K562 (cell line): Measurements from ENCODE around the gene ASAH2. TPM values are rescaled to one million over a fixed set of nuclear protein-coding genes. Genes with fewer than 3 reads are reported as not detected.

Source experiments
- ATAC-seq: fragments of 200-7000 bp; cut with Tn5 transposase; 3 replicates; pipeline ENCODE4 v1.9.1; 2020; ENCODE audit warnings: moderate library complexity
- BruUV-seq: library from RNA; stranded (reverse); fragments of 400-500 nt; replicated peaks from 2 replicates; lab custom pipeline; 2021; lab: Mats Ljungman, UMichigan
- CTCF ChIA-PET: fragments of 300-600 bp; formaldehyde crosslinking; extraction: SDS; loops from one replicate; lab custom pipeline; 2021; ENCODE audit warnings: low intra/inter-chr PET ratio; lab: Yijun Ruan, JAX
- POLR2A ChIA-PET: fragments of 300-600, 350-650 bp; sonication (Branson Sonifier 250); formaldehyde crosslinking; extraction: SDS; loops from one replicate; lab custom pipeline; 2021; ENCODE audit warnings: antibody characterized with exemption, inconsistent platforms; lab: Yijun Ruan, JAX
- DNase-seq, 4 experiments: peaks; one replicate each; pipeline versions ENCODE4 v3.0.0 to v3.0.0-alpha.2; 2011 to 2018; ENCODE audit warnings: low spot score in 3 of 4, mixed read lengths in 3 of 4; ENCODE audit errors: extremely low read depth in 1 of 4
- FAIRE-seq: peaks from 2 replicates; lab custom pipeline; 2011; peaks lifted over from hg19 to GRCh38; lab: Jason Lieb, UNC
- H2AFZ ChIP-seq: 2 replicates; pipeline ENCODE4 v1.6.0; 2011; ENCODE audit warnings: low read depth, low read length, control low read depth, inconsistent platforms
- H3K27ac ChIP-seq: fragments of 200-600 bp; 3 replicates; pipeline ENCODE4 v1.8.0; 2011; ENCODE audit warnings: low read depth, mild to moderate bottlenecking, control low read depth, inconsistent platforms, low read length, moderate library complexity, mixed read lengths; ENCODE audit errors: extremely low read depth
- H3K27me3 ChIP-seq, 2 experiments: fragments of 300-600 bp in 1 of 2; 2 replicates in 1 of 2; 3 replicates in 1 of 2; pipeline versions ENCODE4 v1.6.0 to v1.8.0; 2011; ENCODE audit warnings: inconsistent platforms in 2 of 2, low read length in 2 of 2, mild to moderate bottlenecking in 1 of 2, mixed read lengths in 1 of 2, moderate library complexity in 1 of 2; ENCODE audit not compliant: control insufficient read depth in 2 of 2, insufficient read depth in 2 of 2
- H3K36me3 ChIP-seq: fragments of 300-600 bp; 3 replicates; pipeline ENCODE4 v1.8.0; 2011; ENCODE audit warnings: mild to moderate bottlenecking, low read length, inconsistent platforms; ENCODE audit not compliant: control insufficient read depth, insufficient read depth
- H3K4me1 ChIP-seq, 2 experiments: fragments of 200-600 bp in 1 of 2; replicated peaks in 1 of 2; 2 replicates in 1 of 2; 3 replicates in 1 of 2; pipeline versions ENCODE4 v1.5.1 to v1.8.0; 2011; ENCODE audit warnings: inconsistent platforms in 2 of 2, low read length in 2 of 2, mild to moderate bottlenecking in 1 of 2, mixed read lengths in 1 of 2, moderate library complexity in 1 of 2; ENCODE audit not compliant: control insufficient read depth in 2 of 2, insufficient read depth in 2 of 2
- H3K4me2 ChIP-seq: 2 replicates; pipeline ENCODE4 v1.6.1; 2011; ENCODE audit warnings: low read length, control low read depth, inconsistent platforms, mixed read lengths; ENCODE audit not compliant: insufficient read depth
- H3K4me3 ChIP-seq: fragments of 200-600 bp; sonication (generic), shearing (Covaris generic); 2 replicates; pipeline ENCODE4 v1.5.1; 2016; ENCODE audit warnings: control low read depth, inconsistent platforms
- H3K79me2 ChIP-seq: fragments of 200-600 bp; 3 replicates; pipeline ENCODE4 v1.8.0; 2011; ENCODE audit warnings: low read length, inconsistent platforms; ENCODE audit not compliant: control insufficient read depth, insufficient read depth
- H3K9ac ChIP-seq, 2 experiments: 2 replicates each; pipeline versions ENCODE4 v1.6.0 to v1.6.1; 2011; ENCODE audit warnings: low read depth in 2 of 2, low read length in 2 of 2, control low read depth in 1 of 2, inconsistent platforms in 1 of 2, mild to moderate bottlenecking in 1 of 2, mixed read lengths in 1 of 2; ENCODE audit not compliant: insufficient read depth in 1 of 2
- H3K9me1 ChIP-seq: one replicate; pipeline ENCODE4 v1.6.0; 2011; ENCODE audit warnings: inconsistent platforms, mild to moderate bottlenecking, low read length, moderate library complexity; ENCODE audit not compliant: control insufficient read depth, insufficient read depth
- H3K9me3 ChIP-seq: replicated peaks from 2 replicates; pipeline ENCODE4 v1.5.1; 2011; ENCODE audit warnings: low read depth, low read length, inconsistent platforms; ENCODE audit not compliant: control insufficient read depth, insufficient read depth
- H4K20me1 ChIP-seq: replicated peaks from 2 replicates; pipeline ENCODE4 v1.6.1; 2011; ENCODE audit warnings: low read length, inconsistent platforms, mixed read lengths; ENCODE audit not compliant: control insufficient read depth, insufficient read depth
- CREBBP ChIP-seq: IDR thresholded peaks from one replicate; pipeline ENCODE4 v1.6.1; 2012; ENCODE audit warnings: low read depth, mild to moderate bottlenecking, control low read depth, inconsistent platforms, low read length
- GATA2 ChIP-seq: sonication (generic); formaldehyde crosslinking; IDR thresholded peaks from 2 replicates; pipeline ENCODE4 v1.4.0; 2020; ENCODE audit warnings: mild to moderate bottlenecking, missing genetic modification reagents
- KLF6 ChIP-seq: fragments of 250-450 bp; sonication (Bioruptor Pico); IDR thresholded peaks from 2 replicates; pipeline ENCODE4 v1.4.0; 2020; ENCODE audit warnings: mild to moderate bottlenecking, moderate library complexity, borderline replicate concordance
- MGA ChIP-seq: fragments of 450-650 bp; IDR thresholded peaks from 2 replicates; pipeline ENCODE4 v1.6.1; 2016; ENCODE audit warnings: mild to moderate bottlenecking, moderate library complexity
- NFIX ChIP-seq: fragments of 250-450 bp; sonication (Bioruptor Pico); IDR thresholded peaks from 2 replicates; pipeline ENCODE4 v1.4.0; 2020; ENCODE audit warnings: low read depth, mild to moderate bottlenecking, moderate library complexity
- SAFB ChIP-seq: fragments of 200-400 bp; formaldehyde crosslinking; IDR thresholded peaks from 2 replicates; pipeline ENCODE4 v1.6.1; 2017; ENCODE audit warnings: low read depth, low read length, borderline replicate concordance
- SMARCB1 ChIP-seq: IDR thresholded peaks from 2 replicates; pipeline ENCODE4 v1.6.1; 2011; ENCODE audit warnings: improper control_type of control experiment, low read depth; ENCODE audit not compliant: insufficient read length
- TARDBP ChIP-seq: fragments of 450-650 bp; IDR thresholded peaks from 2 replicates; pipeline ENCODE4 v1.6.1; 2016
- ZEB2 ChIP-seq: fragments of 450-650 bp; IDR thresholded peaks from 2 replicates; pipeline ENCODE4 v1.6.1; 2016
- ZNF511 ChIP-seq: sonication (generic); formaldehyde crosslinking; IDR thresholded peaks from 2 replicates; pipeline ENCODE4 v1.8.0; 2022; ENCODE audit warnings: mild to moderate bottlenecking, missing genetic modification reagents
- WGBS: fragments of 100-300 bp; shearing (Covaris generic); methylation state at CpG from one replicate; pipeline ENCODE4 v1.1.6; 2016; ENCODE audit warnings: low coverage, mixed read lengths; ENCODE audit not compliant: insufficient coverage; ENCODE audit errors: missing lambda C conversion rate; 5-methylcytosine and 5-hydroxymethylcytosine counted together
- in situ Hi-C: fragments of 300-500 bp; cut with MboI; formaldehyde crosslinking; loops from 4 replicates; pipeline ENCODE4 v1.15.0; 2018; ENCODE audit warnings: inconsistent platforms, mixed read lengths
- intact Hi-C: fragments of 100-400 bp; cut with micrococcal nuclease; formaldehyde crosslinking; loops from 2 replicates; pipeline ENCODE4 v1.14.2; 2022
- polyA plus RNA-seq, 8 experiments: library from polyadenylated mRNA; depleted of rRNA in 4 of 8; stranded (reverse) in 5 of 8; unstranded in 3 of 8; fragments of >200 nt; fragmentation: Nextera tagmentation in 2 of 8; fragmentation: Illumina TruSeq in 1 of 8; extraction: Ambion mirVana in 2 of 8; extraction: Trizol in 1 of 8; gene quantifications; 2 replicates each; pipeline versions ENCODE4 v1.2.1 to v1.2.3, GENCODE V29; 2011 to 2014; ENCODE audit warnings: inconsistent platforms in 1 of 8, missing spikeins in 1 of 8
- total RNA-seq, 7 experiments: library from RNA; depleted of rRNA in 6 of 7; stranded (reverse); fragments of >200 nt in 6 of 7; fragmentation: Illumina TruSeq in 2 of 7; extraction: Trizol in 2 of 7; gene quantifications; 2 replicates each; pipeline versions ENCODE4 v1.2.1 to v1.2.3, GENCODE V29; 2011 to 2021; ENCODE audit warnings: low replicate concordance in 1 of 7

Gene ASAH2
- total and polyA plus RNA-seq, 9 of the 15 experiments (the other 6 are each of a cell fraction or from before 2014, with no cell fraction given), result 2.5 to 12.0 (median 8.5) TPM

DNA sequence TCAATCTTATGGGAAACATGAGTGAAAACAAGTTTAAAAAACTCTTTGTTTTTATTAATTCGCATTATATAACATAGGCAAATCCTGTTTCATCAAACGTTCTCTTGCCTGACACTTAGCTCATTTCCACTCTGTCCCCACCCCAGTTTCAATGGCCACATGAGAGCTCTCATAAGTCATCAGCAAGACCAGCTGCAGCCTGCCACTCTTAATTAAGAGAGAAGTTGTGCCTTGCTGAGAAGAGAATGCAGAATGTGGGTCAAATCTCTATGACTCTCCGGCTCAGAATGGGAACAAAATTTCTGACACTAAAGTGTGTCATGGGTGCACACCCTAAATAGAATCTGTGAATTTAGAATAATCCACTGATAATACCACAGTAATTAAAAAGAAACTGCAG is 39.6 kb downstream of the ASAH2 start:
- no peak for FAIRE-seq

More for the DNA sequence above, 39.6 kb downstream of the ASAH2 start:
- BruUV-seq, result no TSS peak
- Histone ChIP-seq H2AFZ (no peak overlapping the region), H3K4me3 (no peak overlapping the region), H3K79me2 (no peaks in the 10 kb centered on the region), H3K27ac (no peak overlapping the region), H3K9ac (no peak overlapping the region), H3K4me2 (no peak overlapping the region), H4K20me1 (no peaks in the 10 kb centered on the region), H3K9me3 (no peaks in the 10 kb centered on the region), H3K4me1 (no peaks in the 10 kb centered on the region), H3K36me3 (no peaks in the 10 kb centered on the region), H3K27me3 (no peaks in the 10 kb centered on the region)
- in situ Hi-C loops (loop anchor here (10.0 kb wide), 1 partner anchor 67 kb away; no protein-coding TSS in a partner anchor), intact Hi-C loops (no loop called here)
- POLR2A ChIA-PET, result interaction anchor here (1.3 kb wide), 1 partner anchor 16 kb away, joined by 5 read pairs; no protein-coding TSS in a partner anchor
- ATAC-seq, result no peak
- WGBS, result 14% methylated on average over 3 of the region's 3 CpGs
- CTCF ChIA-PET, result no interaction called here
- no peak for DNase-seq
- TF ChIP-seq GATA2 (CRISPR knock-in tag) (no peak), CREBBP (no peak), NFIX (CRISPR knock-in tag) (no peak), KLF6 (CRISPR knock-in tag) (no peak), ZEB2 (no peak), MGA (no peak), ZNF511 (CRISPR knock-in tag) (no peak), SAFB (no peak), SMARCB1 (no peak), TARDBP (no peak)
- TF ChIP-seq, all 486 proteins: peak for 0
- H3K9me1 ChIP-seq, result no peaks in the 10 kb centered on the region
